DMS 273 (cell line): Measurements from ENCODE around the gene FNIP2.
"Not testable (repeated sequence)": the region's sequence is repeated elsewhere in the genome, so short reads cannot be mapped to it uniquely, and the experiment has no call there.

Experiments
- DNase-seq: peaks from one replicate; lab custom pipeline; 2025; ENCODE audit not compliant: unreplicated experiment; lab: John Stamatoyannopoulos, UW

FNIP2 gene

DNA sequence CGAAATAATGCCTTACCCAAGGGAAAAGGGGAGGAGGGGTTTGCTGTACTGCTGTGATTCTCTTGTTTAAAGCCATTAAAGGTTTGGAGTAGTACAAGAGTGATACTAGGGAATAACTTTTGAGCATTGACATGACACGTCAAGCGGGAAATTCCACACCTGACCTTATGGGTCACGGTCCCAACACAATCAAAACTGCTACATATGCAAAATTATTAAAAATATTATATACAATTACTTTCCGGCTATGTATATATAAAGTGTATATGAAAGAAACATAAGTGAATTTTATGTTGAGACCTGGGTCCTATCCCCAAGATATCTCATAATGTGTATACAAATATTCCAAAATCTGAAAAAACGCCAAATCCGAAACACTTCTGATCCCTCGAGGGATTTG lies 21.0 kb downstream of the FNIP2 start:
- no peak for DNase-seq

DNA sequence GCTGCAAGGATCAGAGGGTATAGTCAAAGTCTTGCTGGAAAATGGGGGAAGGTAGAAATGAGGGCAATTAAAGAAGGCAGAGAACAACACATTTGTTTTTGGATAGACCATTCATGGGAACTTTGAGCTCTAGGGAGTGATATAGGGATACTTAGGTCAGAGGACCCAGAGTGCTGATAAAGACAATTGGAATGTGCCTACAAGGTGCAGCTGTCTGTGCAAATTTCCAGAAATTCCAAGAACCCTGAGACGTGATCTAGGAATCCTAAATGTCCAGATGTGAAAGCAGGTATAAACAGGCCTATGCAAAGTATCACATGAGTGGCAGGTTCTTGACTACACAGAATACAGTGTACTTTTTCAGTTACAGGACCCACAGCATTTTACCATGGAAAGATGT lies 24.2 kb downstream of the FNIP2 start:
- DNase-seq: no peak

DNA sequence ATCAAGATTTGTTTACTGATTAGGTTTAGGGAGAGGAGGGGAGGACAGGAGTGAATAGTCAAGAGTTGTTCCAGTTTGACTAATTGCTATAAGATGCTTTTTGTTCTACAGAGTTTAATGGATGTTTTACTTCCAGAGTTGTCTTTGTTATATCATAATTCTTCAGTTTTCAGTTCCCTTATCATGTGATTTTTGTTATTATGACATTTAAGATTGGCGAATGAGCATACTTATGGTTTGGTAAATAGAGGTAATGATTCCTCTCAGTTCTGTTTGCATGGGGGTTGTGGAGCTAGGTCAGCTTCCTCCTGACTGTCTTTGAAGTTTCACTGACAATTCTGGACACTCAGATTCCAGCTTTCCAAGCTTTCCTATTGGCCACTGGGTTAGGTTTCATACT lies 24.6 kb downstream of the FNIP2 start:
- DNase-seq: not testable (repeated sequence)

GRCh38 chr4:158796370-158797140 lies 27.7 kb downstream of the FNIP2 start:
- no peak for DNase-seq

GRCh38 chr4:158798062-158798461 lies 29.2 kb downstream of the FNIP2 start:
- no peak for DNase-seq

DNA sequence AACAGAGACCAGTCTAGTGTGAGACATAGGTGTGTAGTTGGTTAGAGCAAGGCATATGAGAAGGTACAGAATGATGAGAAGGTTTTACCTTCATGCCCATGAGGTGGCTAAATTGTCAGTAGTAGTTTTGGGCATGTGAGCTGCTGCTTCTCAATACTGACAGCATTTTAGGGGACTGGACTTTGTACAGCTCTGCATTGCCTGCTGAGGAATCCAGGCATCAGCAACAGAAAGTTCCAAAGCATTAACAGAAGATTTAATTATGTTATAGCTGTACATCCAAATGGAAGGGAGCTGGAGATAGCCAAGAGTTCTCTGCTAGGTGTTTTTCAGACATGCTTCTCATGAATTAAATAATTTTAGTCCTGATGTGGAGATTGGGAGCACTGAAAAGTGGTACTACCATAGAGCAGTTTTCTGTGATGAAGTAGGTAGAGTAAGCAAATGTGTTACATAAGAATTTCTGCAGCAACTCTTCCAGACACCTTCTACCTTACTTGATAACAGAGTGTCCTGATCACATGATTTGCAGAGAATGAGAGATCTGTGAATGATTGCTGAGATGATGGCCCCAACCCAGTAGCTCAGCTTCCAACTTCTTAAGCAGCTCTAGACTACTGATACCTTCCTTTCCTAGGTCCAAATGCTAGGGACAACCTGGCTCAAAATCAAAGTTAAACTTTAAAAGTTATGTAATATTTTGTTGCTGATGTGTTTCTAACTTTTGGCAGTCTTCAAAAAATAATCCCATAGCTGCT lies 30.4 kb downstream of the FNIP2 start:
- DNase-seq: no peak

DNA sequence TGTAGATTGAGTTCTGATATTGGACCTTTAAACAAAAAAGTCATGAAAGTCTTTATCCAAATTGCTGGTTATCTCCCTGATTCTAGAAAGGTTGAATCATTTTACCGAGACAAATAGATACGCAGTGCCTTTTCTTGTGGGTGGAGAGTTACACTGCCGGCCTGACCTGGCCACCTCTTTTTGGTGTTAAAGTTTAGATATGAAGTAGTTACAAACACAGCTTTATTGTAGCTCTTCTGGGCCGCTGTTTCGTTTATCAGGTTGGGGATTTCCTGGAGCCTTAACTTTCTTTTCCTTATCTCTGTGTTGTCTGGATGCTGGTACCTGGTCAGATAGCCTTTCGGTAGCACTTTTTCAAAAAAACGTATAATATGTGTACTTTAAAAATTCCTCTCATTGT lies 31.0 kb downstream of the FNIP2 start:
- DNase-seq: no peak

DNA sequence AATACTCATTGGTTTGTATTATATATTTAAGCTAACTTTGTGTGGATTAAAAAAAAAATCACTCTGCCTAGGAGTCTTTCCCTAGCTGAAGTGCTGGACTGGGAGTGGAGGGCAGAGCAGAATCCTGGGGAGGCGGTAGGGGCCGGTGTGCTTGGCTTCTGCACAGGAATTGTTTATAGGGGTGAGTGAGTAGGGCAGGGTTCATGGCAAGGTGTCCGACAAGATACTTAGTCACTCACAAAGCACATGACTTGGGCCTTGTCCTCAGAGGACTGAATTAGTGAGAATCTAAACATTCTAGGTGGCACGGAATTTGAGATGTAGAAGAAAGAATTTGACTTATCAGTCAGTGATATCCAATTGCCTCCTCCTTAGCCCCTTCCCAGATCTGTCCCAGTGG lies 32.2 kb downstream of the FNIP2 start:
- no peak for DNase-seq

DNA sequence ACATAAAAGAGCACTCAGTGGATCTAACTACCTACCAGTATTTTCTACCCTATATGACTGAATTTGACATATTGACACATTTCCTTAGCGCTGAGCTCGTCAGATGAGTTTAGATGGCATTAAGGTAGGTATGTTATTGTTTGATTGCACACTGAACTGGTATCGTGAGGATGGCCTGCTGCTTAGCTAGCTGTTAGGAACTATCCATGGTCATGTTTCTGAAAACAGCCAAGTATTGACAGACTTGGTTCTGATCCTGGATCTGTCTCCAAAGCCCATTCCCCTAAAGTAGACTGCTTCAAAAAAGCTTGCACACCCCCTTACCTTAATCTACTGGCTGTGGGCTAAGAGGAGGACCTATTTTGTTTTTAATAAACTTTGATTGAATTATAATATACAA lies 32.9 kb downstream of the FNIP2 start:
- DNase-seq: no peak

DNA sequence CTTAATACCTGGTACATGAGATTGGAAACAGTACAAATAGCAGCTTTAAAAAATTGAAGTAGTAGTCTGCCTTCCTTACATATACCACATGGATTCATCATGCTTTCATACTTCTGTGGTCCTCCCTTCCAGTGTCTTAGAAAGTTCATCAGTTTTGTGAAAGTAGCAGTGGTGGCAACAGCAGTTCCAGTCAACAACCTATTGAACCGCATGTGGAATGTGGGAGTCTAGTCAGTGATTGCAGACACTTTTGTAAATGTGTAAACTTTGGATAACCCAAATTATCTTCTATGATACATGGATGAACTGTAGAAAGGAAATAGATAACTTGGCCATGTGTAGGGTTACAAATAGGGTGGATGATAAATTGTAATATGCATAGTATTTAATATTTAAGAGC lies 34.1 kb downstream of the FNIP2 start:
- no peak for DNase-seq

- DNase-seq: peak; percentile 94
Measured at GRCh38 chr4:158805635-158806471, 37.0 kb downstream of the FNIP2 start.

DNA sequence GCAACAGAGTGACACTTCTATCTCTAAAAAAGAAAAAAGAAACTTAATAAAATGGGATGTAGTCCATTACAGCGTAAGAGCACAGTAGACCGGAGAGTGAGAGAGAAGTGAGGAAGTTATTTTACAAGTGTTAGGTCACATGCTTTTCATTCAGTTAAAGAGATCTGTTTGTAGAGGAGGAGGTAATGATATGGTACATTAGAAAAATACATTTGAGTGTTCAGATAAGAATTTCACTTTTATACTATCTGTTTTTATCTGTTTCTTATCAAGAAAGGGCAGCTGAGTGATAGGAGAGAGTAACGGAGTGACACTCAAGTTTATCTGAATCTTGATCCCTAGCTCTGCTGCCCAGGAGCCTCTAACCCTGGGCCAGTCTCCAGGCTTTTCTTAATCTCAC lies 38.9 kb downstream of the FNIP2 start:
- DNase-seq: no peak

DNA sequence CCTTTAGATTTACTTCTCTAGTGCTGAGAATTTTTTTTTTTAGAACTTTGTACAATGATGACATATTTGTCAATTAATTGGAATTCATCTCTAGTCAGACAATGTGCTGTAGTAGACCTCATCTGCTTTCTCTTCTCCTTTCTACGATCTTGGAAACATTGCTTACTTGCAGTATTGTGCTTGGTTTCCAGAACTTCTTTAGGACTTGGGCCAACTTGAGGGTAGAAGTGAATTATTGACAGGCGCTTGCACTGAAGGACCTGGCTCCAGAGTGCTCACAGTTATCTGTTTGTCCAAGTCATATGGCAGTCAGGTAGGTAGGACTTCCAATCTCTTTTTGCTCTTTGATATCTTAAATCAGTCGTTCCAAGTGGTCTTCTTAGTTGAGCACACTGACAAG lies 39.6 kb downstream of the FNIP2 start:
- no peak for DNase-seq

DNA sequence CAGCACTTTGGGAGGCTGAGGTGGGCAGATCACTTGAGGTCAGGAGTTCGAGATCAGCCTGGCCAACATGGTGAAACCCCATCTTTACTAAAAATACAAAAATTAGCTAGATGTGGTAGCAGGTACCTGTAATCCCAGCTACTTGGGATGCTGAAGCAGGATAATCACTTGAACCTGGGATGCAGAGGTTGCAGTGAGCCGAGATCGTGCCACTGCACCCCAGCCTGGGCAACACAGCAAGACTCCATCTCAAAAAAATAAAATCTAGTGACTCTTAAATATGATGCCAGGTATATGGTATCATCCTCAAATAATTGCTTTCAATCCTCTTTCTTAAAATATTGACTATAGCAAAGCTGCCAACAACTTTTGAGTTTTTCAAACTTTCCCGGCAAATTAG lies 40.4 kb downstream of the FNIP2 start:
- DNase-seq: not testable (repeated sequence)

DNA sequence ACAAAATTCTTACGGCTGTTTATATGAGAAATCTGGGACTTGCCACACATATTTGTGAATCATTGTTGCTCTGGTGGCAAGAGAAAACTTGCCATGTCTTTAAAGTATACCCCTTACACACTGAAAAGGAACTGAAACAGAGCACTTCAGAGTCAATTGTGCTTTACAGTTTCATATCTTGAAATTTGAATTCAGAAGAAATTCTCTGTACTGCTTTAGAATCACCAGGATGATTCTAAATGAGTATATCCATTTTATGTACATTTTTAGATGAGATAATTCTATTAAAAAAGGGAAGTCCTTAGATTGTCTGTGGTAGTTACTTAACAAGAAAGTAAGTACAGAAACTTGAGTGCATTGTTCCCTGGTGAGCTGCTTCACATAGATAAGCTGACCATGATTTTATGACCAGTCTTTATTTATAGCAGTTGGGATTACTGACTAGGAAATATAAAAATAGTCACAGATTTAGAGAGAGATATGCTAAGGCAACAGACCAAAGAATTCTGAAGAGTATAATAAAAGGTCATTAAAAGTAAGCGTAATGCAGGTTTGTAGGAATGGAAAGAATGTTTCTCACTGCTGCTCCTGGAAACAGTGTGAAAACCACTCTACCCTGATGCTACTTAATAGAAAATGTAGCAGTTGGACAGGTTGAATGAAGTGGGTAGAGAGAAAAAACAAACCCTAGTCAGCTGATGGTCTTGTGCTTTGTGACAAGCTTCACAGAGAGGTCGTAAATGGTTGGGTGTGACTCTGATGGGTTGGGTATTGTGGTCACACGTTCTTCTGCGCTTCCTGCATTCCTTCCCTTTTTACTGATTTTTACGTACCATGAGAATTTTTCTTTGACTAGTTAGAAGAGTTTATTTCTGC lies 41.0 kb downstream of the FNIP2 start:
- DNase-seq: no peak

DNA sequence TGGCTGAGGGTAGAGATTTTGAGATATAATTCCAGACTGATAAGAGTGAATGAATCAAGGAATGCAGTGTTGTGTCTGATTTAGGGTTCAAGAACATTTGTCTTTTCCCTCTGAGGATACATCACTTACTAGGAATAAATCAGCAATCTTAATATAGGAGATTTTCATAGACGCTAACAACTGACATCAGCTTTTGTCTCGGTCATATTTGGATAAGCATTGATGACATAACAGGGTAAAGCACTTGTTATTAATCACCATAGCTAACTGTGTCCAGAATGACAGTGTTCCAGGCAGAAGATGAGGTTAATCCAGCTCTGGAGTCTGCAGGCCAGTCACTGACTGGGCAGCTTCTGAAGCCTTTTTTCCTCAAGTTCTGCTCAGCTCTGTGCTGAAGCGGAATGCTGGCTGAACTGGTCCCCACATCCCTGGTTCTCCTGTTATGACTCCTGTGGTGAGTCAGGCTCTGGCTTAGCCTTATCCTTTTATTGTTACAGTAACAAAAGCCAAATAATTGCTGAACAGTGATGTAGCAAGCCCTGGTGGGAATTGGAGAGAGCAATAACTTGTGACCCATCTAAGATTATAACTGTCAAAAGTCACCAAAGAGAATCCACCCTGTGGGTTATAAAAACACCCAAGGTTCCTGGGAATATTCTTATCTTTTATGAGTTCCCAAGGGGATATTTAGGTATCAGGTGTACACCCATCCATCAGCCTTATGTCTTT lies 41.8 kb downstream of the FNIP2 start:
- peak; percentile 4 for DNase-seq

DNA sequence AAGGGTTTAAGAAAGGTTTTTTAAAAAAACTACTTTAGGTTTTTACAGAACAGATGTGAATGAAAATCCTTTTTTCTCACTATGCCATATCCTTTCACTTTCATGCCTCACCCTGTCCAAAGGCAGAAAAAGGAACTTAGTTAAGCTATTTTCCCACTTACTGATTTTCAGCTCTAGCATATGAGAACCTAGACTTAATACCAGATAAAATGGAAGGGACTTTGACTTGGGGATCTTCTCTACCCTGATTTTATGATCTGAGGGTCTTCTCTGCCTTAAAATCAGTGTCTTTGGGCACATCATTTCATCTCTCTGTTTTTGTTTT lies 42.4 kb downstream of the FNIP2 start:
- no peak for DNase-seq

- DNase-seq: no peak
Measured at GRCh38 chr4:158811704-158812103, 42.9 kb downstream of the FNIP2 start.

DNA sequence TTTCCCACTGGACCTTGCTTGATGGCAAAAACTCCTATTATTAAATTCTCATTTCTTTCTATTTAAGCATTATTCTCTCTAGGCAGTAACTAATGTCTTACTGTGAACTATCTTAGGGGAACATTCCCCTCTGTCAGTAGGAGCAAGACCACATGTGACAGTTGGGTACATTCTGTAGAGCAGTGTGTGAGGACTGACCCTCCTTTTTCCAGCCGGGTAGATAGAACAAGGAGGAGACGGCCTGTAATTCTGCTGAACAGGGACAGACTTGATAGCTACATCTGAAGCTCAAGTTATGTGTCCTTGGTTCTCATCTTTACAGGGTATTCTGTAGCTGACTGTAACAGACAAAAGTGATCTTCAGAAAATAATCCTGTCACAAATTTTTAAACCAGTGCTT lies 43.3 kb downstream of the FNIP2 start:
- DNase-seq: no peak

DNA sequence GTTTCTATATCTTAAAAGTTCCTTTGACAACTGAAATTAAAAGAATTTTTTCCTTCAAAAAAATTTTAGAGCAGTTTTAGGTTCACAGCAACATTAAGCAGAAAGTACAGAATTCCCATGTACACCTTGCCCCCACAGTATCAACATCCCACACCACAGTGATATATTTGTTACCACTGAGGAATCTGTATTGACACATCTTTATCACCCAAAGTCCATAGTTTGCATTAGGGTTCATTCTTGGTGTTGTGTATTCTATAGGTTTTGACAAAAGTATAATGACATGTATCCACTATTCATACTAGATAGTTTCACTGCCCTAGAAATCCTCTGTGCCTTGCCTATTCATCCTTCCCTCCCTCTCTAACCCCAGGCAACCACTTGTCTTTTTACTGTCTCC lies 43.7 kb downstream of the FNIP2 start:
- no peak for DNase-seq
